T-cell (primary cell): ENCODE results near the gene HOXB2. TPM values are rescaled to one million over a fixed set of nuclear protein-coding genes. Genes with fewer than 3 reads are reported as not detected.

ENCODE experiments used
- ATAC-seq, 4 experiments: fragments of 200-7000 bp in 3 of 4; fragments of 150-1000 bp in 1 of 4; cut with Tn5 transposase; replicated peaks in 1 of 4; 1 replicate in 3 of 4; 2 replicates in 1 of 4; pipeline ENCODE4 v1.10.0; 2021; ENCODE audit warnings: moderate library complexity in 3 of 4, mild to moderate bottlenecking in 2 of 4, moderate number of reproducible peaks in 1 of 4
- CTCF ChIA-PET, 2 donors: fragments of 300-600 bp; sonication (Branson Sonifier 250); formaldehyde crosslinking; loops; one replicate each; lab custom pipeline; 2022; ENCODE audit warnings: antibody characterized with exemption in 2 of 2; lab: Charles Lee
- POLR2A ChIA-PET, 2 donors: fragments of 300-600 bp; sonication (Branson Sonifier 250); formaldehyde crosslinking; loops; one replicate each; lab custom pipeline; 2022; ENCODE audit warnings: antibody characterized with exemption in 2 of 2; lab: Charles Lee
- DNase-seq, 35 experiments: peaks; one replicate each; pipeline versions ENCODE4 v3.0.0 to v3.0.0-alpha.2; 2013 to 2023
- H3K27ac ChIP-seq: one replicate; pipeline ENCODE4 v1.5.1; 2013; ENCODE audit warnings: low read length
- H3K27me3 ChIP-seq, 2 experiments: replicated peaks in 1 of 2; 1 replicate in 1 of 2; 2 replicates in 1 of 2; pipeline versions ENCODE4 v1.6.1 to v1.7.0; 2013; ENCODE audit warnings: low read length in 1 of 2, mixed read lengths in 1 of 2; ENCODE audit not compliant: control insufficient read depth in 2 of 2, insufficient read depth in 2 of 2; ENCODE audit errors: extremely low read depth in 1 of 2
- H3K36me3 ChIP-seq, 2 donors: 1 replicate in 1 of 2; 2 replicates in 1 of 2; pipeline versions ENCODE4 v1.6.1 to v1.7.0; 2013; ENCODE audit warnings: low read length in 1 of 2; ENCODE audit not compliant: control insufficient read depth in 2 of 2, insufficient read depth in 1 of 2; ENCODE audit errors: extremely low read depth in 1 of 2
- H3K4me1 ChIP-seq, 2 experiments: 1 replicate in 1 of 2; 2 replicates in 1 of 2; pipeline versions ENCODE4 v1.6.1 to v1.7.0; 2013; ENCODE audit warnings: low read length in 2 of 2, mixed read lengths in 1 of 2; ENCODE audit not compliant: insufficient read depth in 2 of 2, control insufficient read depth in 1 of 2; ENCODE audit errors: extremely low read depth in 1 of 2
- H3K4me3 ChIP-seq, 2 donors: 1 replicate in 1 of 2; 2 replicates in 1 of 2; pipeline versions ENCODE4 v1.5.1 to v1.7.0; 2013; ENCODE audit warnings: mild to moderate bottlenecking in 2 of 2, low read length in 1 of 2, moderate library complexity in 1 of 2; ENCODE audit not compliant: control insufficient read depth in 1 of 2; ENCODE audit errors: extremely low read depth in 1 of 2
- H3K9me3 ChIP-seq: 2 replicates; pipeline ENCODE4 v1.7.0; 2013
- H3K27ac Mint-ChIP-seq, 2 donors: one replicate each; pipeline ENCODE4 v1.8.0; 2020 to 2021; ENCODE audit warnings: mild to moderate bottlenecking in 2 of 2, mixed read lengths in 2 of 2
- H3K27me3 Mint-ChIP-seq, 2 donors: one replicate each; pipeline ENCODE4 v1.8.0; 2021 to 2022; ENCODE audit warnings: mixed read lengths in 2 of 2
- H3K36me3 Mint-ChIP-seq: one replicate; pipeline ENCODE4 v1.8.0; 2021; ENCODE audit warnings: mixed read lengths
- H3K4me1 Mint-ChIP-seq, 3 donors: one replicate each; pipeline ENCODE4 v1.8.0; 2020 to 2022; ENCODE audit warnings: mixed read lengths in 3 of 3, mild to moderate bottlenecking in 1 of 3
- H3K4me3 Mint-ChIP-seq, 3 donors: one replicate each; pipeline ENCODE4 v1.8.0; 2020 to 2022; ENCODE audit warnings: mild to moderate bottlenecking in 3 of 3, mixed read lengths in 3 of 3, moderate library complexity in 3 of 3
- H3K9me3 Mint-ChIP-seq, 3 donors: one replicate each; pipeline ENCODE4 v1.8.0; 2020 to 2022; ENCODE audit warnings: mixed read lengths in 3 of 3
- WGBS: methylation state at CpG from one replicate; pipeline ENCODE4 v1.1.5; 2013; ENCODE audit warnings: missing lambda C conversion rate; ENCODE audit not compliant: insufficient coverage; 5-methylcytosine and 5-hydroxymethylcytosine counted together
- total RNA-seq, 35 experiments: library from RNA in 6 of 35; stranded (reverse) in 6 of 35; fragments of 120-200 nt in 1 of 35; gene quantifications; one replicate each; pipeline versions ENCODE4 v1.2.1 to v1.2.4 and lab custom pipeline; 2013 to 2026

The HOXB2 gene
- total RNA-seq, 5 donors from 2014 or later (not counting 1 experiment from before 2014, with no cell fraction given), result 12.1 to 37.3 (median 25.6) TPM

DNA sequence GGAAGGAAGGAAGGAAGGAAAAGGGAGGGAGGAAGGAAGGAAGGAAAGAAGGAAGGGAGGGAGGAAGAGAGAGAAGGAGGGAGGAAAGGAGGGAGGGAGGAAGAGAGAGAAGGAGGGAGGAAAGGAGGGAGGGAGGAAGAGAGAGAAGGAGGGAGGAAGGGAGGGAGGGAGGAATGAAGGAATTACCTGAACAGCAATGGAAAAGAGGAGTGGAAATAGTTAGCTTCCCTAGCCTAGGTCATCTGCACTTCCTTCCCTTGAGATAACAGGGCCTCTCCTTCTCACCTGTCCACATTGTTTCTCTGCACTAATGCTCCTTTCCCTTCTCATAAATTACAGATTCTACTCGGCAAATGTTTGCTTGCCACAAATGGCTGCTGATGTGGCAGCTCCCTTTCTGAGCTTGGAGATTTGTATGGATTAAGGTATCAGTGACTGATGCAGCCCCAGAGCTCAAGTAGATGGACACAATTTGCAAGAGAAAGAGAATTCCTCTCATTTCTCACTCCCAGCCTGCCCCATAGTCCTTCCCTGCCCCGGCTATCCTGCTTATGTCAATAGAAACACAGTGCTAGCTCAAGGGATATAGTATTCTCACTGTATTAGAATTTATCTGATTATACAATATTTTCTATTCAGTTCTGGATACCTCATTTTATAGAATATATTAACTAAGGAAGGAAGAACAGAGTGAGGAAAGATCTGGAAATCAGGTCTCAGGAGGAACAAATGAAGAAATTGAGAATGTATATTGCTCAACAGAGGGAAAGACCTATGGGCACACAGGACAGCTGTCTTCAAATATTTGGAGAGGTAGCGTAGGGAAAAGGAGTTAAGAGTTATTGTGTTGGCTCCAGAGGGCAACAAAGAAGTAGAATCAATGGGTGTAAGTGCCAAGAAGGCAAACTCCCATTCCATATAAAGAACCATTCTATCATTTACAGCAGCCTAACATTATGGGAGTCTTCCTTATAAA lies 28.7 kb downstream of the HOXB2 start:
- H3K9me3 Mint-ChIP-seq, result no peaks in the 10 kb centered on the region
- Histone ChIP-seq H3K4me3 (no peak overlapping the region), H3K27ac (no peak overlapping the region), H3K27me3 (peaks cover 0 to 25% of the 10 kb centered on the region in 2 experiments), H3K36me3 (no peaks in the 10 kb centered on the region), H3K4me1 (peaks cover 0 to 9% of the 10 kb centered on the region in 2 experiments), H3K9me3 (no peaks in the 10 kb centered on the region)
- peaks cover 16 to 26% of the 10 kb centered on the region in 2 donors for H3K27me3 Mint-ChIP-seq
- H3K36me3 Mint-ChIP-seq, result no peaks in the 10 kb centered on the region
- DNase-seq (no peak), ATAC-seq (no peak)
- POLR2A ChIA-PET, result interaction anchor here in 1 of 2 donors (0.6 kb wide), 2 partner anchors 24 to 42 kb away, joined by 3 to 4 read pairs; no protein-coding TSS in a partner anchor
- H3K27ac Mint-ChIP-seq, result no peak overlapping the region
- peaks cover 11 to 34% (median 26%) of the 10 kb centered on the region in 3 donors for H3K4me1 Mint-ChIP-seq
- H3K4me3 Mint-ChIP-seq, result no peak overlapping the region
- WGBS, result no CpG with 5 or more reads among the region's 3 CpGs
- CTCF ChIA-PET, result interaction anchor here (0.6 to 0.9 kb wide), 4 partner anchors 15 to 109 kb away, joined by 4 to 8 read pairs (median 6); no protein-coding TSS in a partner anchor

DNA sequence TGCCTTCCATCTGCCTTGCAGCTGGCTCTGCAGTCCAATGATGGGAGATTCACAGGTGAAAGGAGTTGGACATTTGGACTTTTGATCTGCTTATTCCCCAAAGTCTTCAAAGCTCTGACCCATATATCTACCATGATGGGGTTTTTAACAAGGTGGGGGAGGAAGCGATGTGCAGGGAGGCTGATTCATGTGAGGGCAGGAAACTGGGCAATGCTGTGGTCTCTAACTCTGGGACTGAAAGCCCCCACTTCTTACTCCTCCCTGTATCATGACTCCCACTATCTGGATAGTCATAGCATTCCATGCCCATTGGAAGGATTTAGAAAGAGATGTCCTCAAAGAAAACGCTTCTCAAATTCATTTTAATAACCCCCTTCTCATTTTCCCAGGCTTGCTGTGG lies 30.4 kb downstream of the HOXB2 start:
- H3K4me1 ChIP-seq, result peaks cover 0 to 10% of the 10 kb centered on the region in 2 experiments
- peaks cover 18 to 42% (median 35%) of the 10 kb centered on the region in 3 donors for H3K4me1 Mint-ChIP-seq
- CTCF ChIA-PET, result no interaction called here
- H3K27ac ChIP-seq, result no peak overlapping the region
- WGBS, result no CpG with 5 or more reads among the region's 2 CpGs
- H3K27me3 ChIP-seq, result peaks cover 0 to 25% of the 10 kb centered on the region in 2 experiments
- H3K36me3 ChIP-seq, result no peaks in the 10 kb centered on the region
- no peaks in the 10 kb centered on the region for H3K9me3 ChIP-seq
- peaks cover 9 to 17% of the 10 kb centered on the region in 2 donors for H3K27me3 Mint-ChIP-seq
- POLR2A ChIA-PET, result interaction anchor here in 1 of 2 donors (0.6 kb wide), 1 partner anchor 19 kb away, joined by 3 read pairs; no protein-coding TSS in a partner anchor
- H3K4me3 Mint-ChIP-seq, result no peak overlapping the region
- no peaks in the 10 kb centered on the region for H3K36me3 Mint-ChIP-seq
- no peaks in the 10 kb centered on the region for H3K9me3 Mint-ChIP-seq
- no peak overlapping the region for H3K4me3 ChIP-seq
- H3K27ac Mint-ChIP-seq, result no peak overlapping the region
- DNase-seq, result no peak
- no peak for ATAC-seq

DNA sequence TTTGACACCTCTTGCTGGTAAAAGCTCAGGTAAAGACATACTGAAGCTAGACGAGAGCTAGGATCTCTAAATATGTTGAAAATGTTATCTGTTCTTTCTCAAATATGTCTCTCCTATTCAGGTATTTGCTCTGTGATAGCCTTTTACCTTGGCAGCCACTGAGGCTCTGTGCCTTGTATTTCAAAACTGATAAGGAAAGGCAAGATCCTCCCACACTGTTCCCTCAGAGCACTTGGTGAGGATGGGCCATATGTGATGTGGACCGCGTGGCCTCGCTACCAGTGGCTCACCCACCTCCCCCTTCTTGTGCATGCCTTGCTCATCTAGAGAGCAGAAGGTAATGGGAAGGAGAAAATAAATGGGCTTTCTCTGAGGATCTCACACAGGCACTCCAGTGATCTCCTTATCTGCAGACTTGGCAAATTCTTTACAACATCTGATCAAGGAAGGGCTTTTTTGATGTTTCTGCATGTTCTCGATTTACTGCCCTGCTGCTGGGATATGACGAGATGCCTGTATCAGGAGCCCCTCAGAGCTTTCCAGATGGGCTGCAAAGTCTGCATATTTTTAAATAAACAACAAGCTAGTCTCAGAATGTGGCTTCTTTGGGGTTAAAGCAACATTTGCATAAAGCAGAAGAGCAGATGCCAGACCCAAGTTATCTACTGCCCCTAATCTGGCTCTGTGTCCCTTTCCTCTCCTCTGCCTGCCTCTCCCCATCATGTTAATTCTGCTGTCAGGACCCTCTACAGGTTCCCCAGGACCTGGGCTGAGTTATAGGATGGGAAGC lies 31.0 kb downstream of the HOXB2 start:
- Histone ChIP-seq H3K36me3 (no peaks in the 10 kb centered on the region), H3K27me3 (peaks cover 0 to 24% of the 10 kb centered on the region in 2 experiments), H3K4me1 (peaks cover 0 to 10% of the 10 kb centered on the region in 2 experiments), H3K27ac (no peak overlapping the region), H3K9me3 (no peaks in the 10 kb centered on the region), H3K4me3 (no peak overlapping the region)
- Mint-ChIP-seq H3K36me3 (no peaks in the 10 kb centered on the region), H3K27me3 (peaks cover 7 to 17% of the 10 kb centered on the region in 2 donors), H3K27ac (no peak overlapping the region), H3K9me3 (no peaks in the 10 kb centered on the region), H3K4me3 (peak overlapping the region in 1 of 3 donors; percentile 76), H3K4me1 (peaks cover 18 to 42% (median 35%) of the 10 kb centered on the region in 3 donors)
- CTCF ChIA-PET, result interaction anchor here in 1 of 2 donors (0.7 to 1.1 kb wide), 3 partner anchors 35 to 168 kb away, joined by 3 to 5 read pairs (median 5); no protein-coding TSS in a partner anchor
- DNase-seq (no peak), ATAC-seq (no peak)
- POLR2A ChIA-PET, result no interaction called here
- 92% methylated on average over 2 of the region's 6 CpGs for WGBS

DNA sequence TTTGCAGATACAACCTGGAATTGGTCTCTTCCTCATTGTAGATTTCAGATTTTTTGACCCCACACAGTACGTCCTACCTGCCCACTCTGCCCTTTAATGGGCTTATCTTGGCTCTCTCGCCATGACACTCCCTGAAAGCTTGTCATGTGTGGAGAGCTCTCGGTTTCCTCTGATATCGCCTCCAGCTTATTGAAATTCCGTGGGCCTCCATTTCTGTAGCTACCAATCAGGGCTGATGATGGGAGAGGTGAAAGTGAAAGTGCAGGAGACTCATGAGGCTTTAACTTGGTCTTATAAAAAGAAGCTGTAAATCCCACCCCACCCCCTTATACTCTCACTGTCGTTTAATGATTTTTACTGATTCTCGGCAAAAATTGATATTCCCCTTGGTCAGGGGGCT lies 31.8 kb downstream of the HOXB2 start:
- Histone ChIP-seq H3K27ac (no peak overlapping the region), H3K36me3 (no peaks in the 10 kb centered on the region), H3K4me1 (peaks cover 0 to 10% of the 10 kb centered on the region in 2 experiments), H3K4me3 (no peak overlapping the region), H3K9me3 (no peaks in the 10 kb centered on the region), H3K27me3 (peaks cover 0 to 20% of the 10 kb centered on the region in 2 experiments)
- ChIA-PET POLR2A (interaction anchor here in 1 of 2 donors (0.6 kb wide), 1 partner anchor 680 kb away, joined by 3 read pairs; no protein-coding TSS in a partner anchor), CTCF (interaction anchor here in 1 of 2 donors (0.6 to 1.1 kb wide), 4 partner anchors 36 to 857 kb away, joined by 3 to 7 read pairs (median 5); no protein-coding TSS in a partner anchor)
- peaks cover 7 to 24% of the 10 kb centered on the region in 2 donors for H3K27me3 Mint-ChIP-seq
- no CpG with 5 or more reads among the region's 7 CpGs for WGBS
- DNase-seq (peak in 4 of 35 experiments; percentile 11 to 48 (median 22)), ATAC-seq (peak in 2 of 4 experiments; percentile 18 to 74)
- no peaks in the 10 kb centered on the region for H3K36me3 Mint-ChIP-seq
- peak overlapping the region; percentile 67 to 76 (median 68) for H3K4me3 Mint-ChIP-seq
- peak overlapping the region; percentile 68 to 85 for H3K27ac Mint-ChIP-seq
- no peaks in the 10 kb centered on the region for H3K9me3 Mint-ChIP-seq
- peaks cover 18 to 45% (median 35%) of the 10 kb centered on the region in 3 donors for H3K4me1 Mint-ChIP-seq

DNA sequence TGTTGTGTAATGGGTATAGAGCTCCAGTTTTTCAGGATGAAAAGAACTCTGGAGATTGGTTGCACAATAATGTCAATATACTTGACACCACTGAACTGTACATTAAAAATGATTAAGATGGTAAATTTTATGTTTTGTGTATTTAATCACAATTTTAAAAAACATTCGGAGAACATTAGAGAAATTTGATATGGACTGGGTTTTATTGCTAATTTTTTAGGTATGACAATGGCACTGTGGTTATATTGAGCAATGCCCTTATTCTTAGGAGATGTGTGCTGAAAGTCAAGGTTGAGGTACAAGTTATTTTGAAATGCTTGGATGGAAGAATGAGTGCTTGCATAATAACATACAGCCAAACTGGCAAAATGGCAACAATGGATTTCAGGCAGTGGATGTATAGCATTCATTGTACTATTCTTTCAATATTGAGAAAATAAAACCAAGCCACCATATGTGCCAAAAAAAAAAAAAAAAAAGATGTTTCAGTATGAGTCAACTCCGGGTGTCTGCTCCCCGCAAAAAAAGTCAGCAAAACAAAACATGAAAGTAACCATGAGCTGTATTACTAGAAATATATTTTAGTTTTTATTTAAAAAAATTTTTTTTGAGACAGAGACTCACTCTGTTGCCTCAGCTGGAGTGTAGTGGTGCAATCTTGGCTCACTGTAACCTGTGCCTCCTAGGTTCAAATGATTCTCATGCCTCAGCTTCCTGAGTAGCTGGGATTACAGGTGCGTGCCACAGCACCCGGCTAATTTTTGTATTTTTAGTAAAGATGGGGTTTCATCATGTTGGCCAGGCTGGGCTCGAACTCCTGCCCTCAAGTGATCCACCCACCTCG lies 33.9 kb downstream of the HOXB2 start:
- Mint-ChIP-seq H3K9me3 (no peaks in the 10 kb centered on the region), H3K36me3 (no peaks in the 10 kb centered on the region), H3K27ac (peak overlapping the region; percentile 55 to 91), H3K27me3 (peaks cover 6 to 24% of the 10 kb centered on the region in 2 donors), H3K4me1 (peaks cover 18 to 51% (median 37%) of the 10 kb centered on the region in 3 donors), H3K4me3 (peak overlapping the region in 2 of 3 donors; percentile 9 to 21)
- ChIA-PET CTCF (interaction anchor here in 1 of 2 donors (0.6 to 0.7 kb wide), 7 partner anchors 70 to 168 kb away, joined by 3 to 5 read pairs (median 4); partner anchors contain the start of gene HOXB9), POLR2A (interaction anchor here in 1 of 2 donors (0.6 to 1.2 kb wide), 5 partner anchors 9 to 151 kb away, joined by 3 to 7 read pairs (median 3); no protein-coding TSS in a partner anchor)
- peaks cover 0 to 15% of the 10 kb centered on the region in 2 experiments for H3K27me3 ChIP-seq
- no peak overlapping the region for H3K4me3 ChIP-seq
- peaks cover 0 to 15% of the 10 kb centered on the region in 2 experiments for H3K4me1 ChIP-seq
- no peaks in the 10 kb centered on the region for H3K36me3 ChIP-seq
- peak overlapping the region; percentile 20 for H3K27ac ChIP-seq
- ATAC-seq (peak; percentile 76 to 88 (median 82)), DNase-seq (peak in 11 of 35 experiments; percentile 5 to 50 (median 11))
- H3K9me3 ChIP-seq, result no peaks in the 10 kb centered on the region
- no CpG with 5 or more reads among the region's 7 CpGs for WGBS
